ENCODE data around the gene GUCY2C. TPM values are rescaled to one million over a fixed set of nuclear protein-coding genes. Genes with fewer than 3 reads are reported as not detected.

The GUCY2C gene
- polyA plus RNA-seq, 3 donors = 0.04 to 0.14 (median 0.10) TPM

DNA sequence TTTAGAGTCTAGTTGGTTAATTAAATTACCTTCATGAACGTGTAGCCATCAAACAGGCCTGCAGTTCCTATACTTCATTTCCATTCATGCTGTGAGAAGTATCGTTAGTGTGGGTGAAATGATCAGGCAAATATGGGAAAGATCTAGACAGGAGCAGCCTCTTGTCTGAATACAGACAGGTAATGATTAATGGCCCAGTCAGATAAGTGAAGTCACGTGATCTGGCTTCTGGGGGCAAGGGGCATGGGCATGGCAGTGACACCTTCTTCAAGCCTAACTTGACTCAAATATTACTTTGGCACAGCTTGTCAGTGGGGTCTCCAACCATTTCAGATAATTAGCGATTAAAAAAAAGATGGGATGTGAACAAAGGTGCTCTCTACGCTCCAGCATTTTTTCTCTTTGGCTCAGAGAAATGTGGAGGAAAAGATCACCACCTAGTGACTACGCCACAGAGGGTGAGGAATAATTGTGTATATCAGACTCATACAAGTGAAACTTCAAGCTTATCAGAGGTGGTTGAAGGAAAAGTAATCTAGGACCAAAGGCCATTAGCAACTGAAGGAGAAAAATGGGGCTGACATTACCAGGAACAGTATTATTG is 17.8 kb downstream of the GUCY2C start:
- Histone ChIP-seq H3K4me1 (ENCODE audit: control insufficient read depth in 1 of 2, insufficient read depth in 2 of 2, low read length in 2 of 2) (no peaks in the 10 kb centered on the region), H3K36me3 (replicated peaks in 1 of 2; ENCODE audit: control insufficient read depth in 1 of 2, insufficient read depth in 2 of 2, low read length in 2 of 2) (no peaks in the 10 kb centered on the region), H3K4me3 (replicated peaks in 1 of 3; ENCODE audit: low read depth in 2 of 3, low read length in 3 of 3) (no peak overlapping the region), H3K4me2 (replicated peaks; ENCODE audit: extremely low read depth, low read length, poor library complexity, severe bottlenecking) (no peak overlapping the region), H4K20me1 (ENCODE audit: insufficient read depth, low read length) (no peaks in the 10 kb centered on the region), H3K9me3 (replicated peaks in 1 of 2; ENCODE audit: control insufficient read depth in 1 of 2, insufficient read depth in 1 of 2, low read length in 2 of 2) (no peaks in the 10 kb centered on the region), H3K9ac (ENCODE audit: insufficient read depth, low read length, poor library complexity, severe bottlenecking) (no peak overlapping the region), H2AFZ (ENCODE audit: insufficient read depth, low read depth, low read length, poor library complexity, severe bottlenecking) (no peak overlapping the region), H3K79me2 (ENCODE audit: insufficient read depth, low read length) (no peaks in the 10 kb centered on the region), H3K27me3 (ENCODE audit: control insufficient read depth in 2 of 2, insufficient read depth in 2 of 2, low read length in 2 of 2) (no peaks in the 10 kb centered on the region), H3K27ac (ENCODE audit: low read depth in 1 of 2, low read length in 2 of 2) (no peak overlapping the region)
- Mint-ChIP-seq H3K27me3 (ENCODE audit: low read depth in 3 of 3) (peaks cover 0 to 6% (median 4%) of the 10 kb centered on the region in 3 donors), H3K4me3 (no peak overlapping the region), H3K27ac (no peak overlapping the region), H3K4me1 (peaks cover 4% of the 10 kb centered on the region), H3K36me3 (no peaks in the 10 kb centered on the region), H3K9me3 (no peaks in the 10 kb centered on the region)
- no peak for DNase-seq
- intact Hi-C loops (cut with micrococcal nuclease) = no loop called here
- WGBS (ENCODE audit: insufficient coverage) = 100% methylated on average over 2 of the region's 6 CpGs
- no peak for TF ChIP-seq CTCF (IDR thresholded peaks at IDR 0.05)

- Histone ChIP-seq H2AFZ (ENCODE audit: insufficient read depth, low read depth, low read length, poor library complexity, severe bottlenecking) (no peak overlapping the region), H3K27ac (ENCODE audit: low read depth in 1 of 2, low read length in 2 of 2) (no peak overlapping the region), H3K4me2 (replicated peaks; ENCODE audit: extremely low read depth, low read length, poor library complexity, severe bottlenecking) (no peak overlapping the region), H3K9me3 (replicated peaks in 1 of 2; ENCODE audit: control insufficient read depth in 1 of 2, insufficient read depth in 1 of 2, low read length in 2 of 2) (no peaks in the 10 kb centered on the region), H3K4me3 (replicated peaks in 1 of 3; ENCODE audit: low read depth in 2 of 3, low read length in 3 of 3) (no peak overlapping the region), H3K79me2 (ENCODE audit: insufficient read depth, low read length) (no peaks in the 10 kb centered on the region), H3K9ac (ENCODE audit: insufficient read depth, low read length, poor library complexity, severe bottlenecking) (no peak overlapping the region), H4K20me1 (ENCODE audit: insufficient read depth, low read length) (no peaks in the 10 kb centered on the region), H3K27me3 (ENCODE audit: control insufficient read depth in 2 of 2, insufficient read depth in 2 of 2, low read length in 2 of 2) (no peaks in the 10 kb centered on the region), H3K36me3 (replicated peaks in 1 of 2; ENCODE audit: control insufficient read depth in 1 of 2, insufficient read depth in 2 of 2, low read length in 2 of 2) (no peaks in the 10 kb centered on the region), H3K4me1 (ENCODE audit: control insufficient read depth in 1 of 2, insufficient read depth in 2 of 2, low read length in 2 of 2) (no peaks in the 10 kb centered on the region)
- Mint-ChIP-seq H3K4me1 (peaks cover 9% of the 10 kb centered on the region), H3K27ac (no peak overlapping the region), H3K27me3 (ENCODE audit: low read depth in 3 of 3) (peaks cover 2 to 6% (median 4%) of the 10 kb centered on the region in 3 donors), H3K9me3 (peaks cover 0 to 4% (median 0%) of the 10 kb centered on the region in 7 donors), H3K4me3 (no peak overlapping the region), H3K36me3 (no peaks in the 10 kb centered on the region)
- intact Hi-C loops (cut with micrococcal nuclease) = no loop called here
- DNase-seq = no peak
- TF ChIP-seq CTCF (IDR thresholded peaks at IDR 0.05) = no peak
- 100% methylated on average over 2 of the region's 3 CpGs for WGBS (ENCODE audit: insufficient coverage)
These were observed 27.8 kb downstream of the GUCY2C start for GRCh38 chr12:14668591-14668990.
